B cell (primary cell): ENCODE measurements around the gene STX17. TPM values are rescaled to one million over a fixed set of nuclear protein-coding genes. Genes with fewer than 3 reads are reported as not detected.

Experiments used
- ATAC-seq: fragments of 200-7000 bp; cut with Tn5 transposase; one replicate; pipeline ENCODE4 v1.10.0; 2021; ENCODE audit warnings: low read depth, mild to moderate bottlenecking, moderate number of reproducible peaks, moderate library complexity
- CTCF ChIA-PET: fragments of 350-600 bp; sonication (Branson Sonifier 250); formaldehyde crosslinking; loops from one replicate; lab custom pipeline; 2021; ENCODE audit warnings: antibody characterized with exemption, inconsistent platforms; lab: Charles Lee
- POLR2A ChIA-PET: fragments of 350-600 bp; sonication (Branson Sonifier 250); formaldehyde crosslinking; loops from one replicate; lab custom pipeline; 2021; ENCODE audit warnings: antibody characterized with exemption; lab: Charles Lee
- DNase-seq: peaks from one replicate; pipeline ENCODE4 v3.0.0; 2013
- H2AFZ ChIP-seq: 2 replicates; pipeline ENCODE4 v1.6.1; 2012; ENCODE audit warnings: mild to moderate bottlenecking, low read depth, low read length; ENCODE audit not compliant: insufficient read depth, poor library complexity, severe bottlenecking
- H3K27ac ChIP-seq, 2 donors: 1 replicate in 1 of 2; 2 replicates in 1 of 2; pipeline ENCODE4 v1.5.1; 2012 to 2013; ENCODE audit warnings: low read length in 2 of 2, mild to moderate bottlenecking in 2 of 2, moderate library complexity in 1 of 2
- H3K27me3 ChIP-seq, 4 experiments: fragments of 200-600 bp in 1 of 4; sonication (generic) in 1 of 4; replicated peaks in 1 of 4; 1 replicate in 2 of 4; 2 replicates in 2 of 4; pipeline versions ENCODE4 v1.6.1 to v1.7.0; 2013 to 2016; ENCODE audit warnings: low read length in 3 of 4, mild to moderate bottlenecking in 2 of 4, mixed read lengths in 1 of 4, moderate library complexity in 1 of 4; ENCODE audit not compliant: insufficient read depth in 4 of 4, control insufficient read depth in 3 of 4; ENCODE audit errors: control extremely low read depth in 1 of 4
- H3K36me3 ChIP-seq, 2 experiments: replicated peaks in 1 of 2; 1 replicate in 1 of 2; 2 replicates in 1 of 2; pipeline versions ENCODE4 v1.6.1 to v1.7.1; 2013; ENCODE audit warnings: low read length in 1 of 2; ENCODE audit not compliant: insufficient read depth in 2 of 2, control insufficient read depth in 1 of 2; ENCODE audit errors: control extremely low read depth in 1 of 2, extremely low read depth in 1 of 2
- H3K4me1 ChIP-seq, 2 donors: fragments of 200-600 bp in 1 of 2; sonication (generic) in 1 of 2; 1 replicate in 1 of 2; 2 replicates in 1 of 2; pipeline versions ENCODE4 v1.5.1 to v1.6.1; 2013 to 2017; ENCODE audit warnings: low read length in 2 of 2; ENCODE audit not compliant: control insufficient read depth in 2 of 2, insufficient read depth in 2 of 2
- H3K4me2 ChIP-seq: replicated peaks from 2 replicates; pipeline ENCODE3; 2012; ENCODE audit warnings: mild to moderate bottlenecking, low read depth, low read length; ENCODE audit not compliant: poor library complexity, severe bottlenecking
- H3K4me3 ChIP-seq, 5 experiments: fragments of 200-600 bp in 1 of 5; sonication (generic) in 1 of 5; 1 replicate in 3 of 5; 2 replicates in 2 of 5; pipeline versions ENCODE4 v1.5.1 to v1.7.0; 2011 to 2016; ENCODE audit warnings: low read length in 4 of 5, mild to moderate bottlenecking in 4 of 5, low read depth in 2 of 5, control low read depth in 1 of 5, moderate library complexity in 1 of 5; ENCODE audit not compliant: insufficient read depth in 1 of 5; ENCODE audit errors: control extremely low read depth in 1 of 5, extremely low read depth in 1 of 5
- H3K79me2 ChIP-seq: fragments of 200-600 bp; sonication (generic); one replicate; pipeline ENCODE4 v1.6.0; 2016; ENCODE audit warnings: low read length; ENCODE audit not compliant: control insufficient read depth, insufficient read depth
- H3K9ac ChIP-seq: fragments of 200-600 bp; sonication (generic); 2 replicates; pipeline ENCODE4 v1.6.1; 2017; ENCODE audit warnings: mild to moderate bottlenecking, low read length, moderate library complexity
- H3K9me3 ChIP-seq, 3 donors: one replicate each; pipeline versions ENCODE4 v1.6.1 to v1.7.1; 2013; ENCODE audit warnings: low read length in 2 of 3; ENCODE audit not compliant: control insufficient read depth in 2 of 3, insufficient read depth in 1 of 3; ENCODE audit errors: control extremely low read depth in 1 of 3
- H4K20me1 ChIP-seq: 2 replicates; pipeline ENCODE4 v1.6.0; 2012; ENCODE audit warnings: mild to moderate bottlenecking, low read length; ENCODE audit not compliant: insufficient read depth, control insufficient read depth, poor library complexity, severe bottlenecking
- H3K27ac Mint-ChIP-seq: one replicate; pipeline ENCODE4 v1.8.0; 2021; ENCODE audit warnings: mixed read lengths
- H3K27me3 Mint-ChIP-seq: one replicate; pipeline ENCODE4 v1.8.0; 2021; ENCODE audit warnings: mixed read lengths
- H3K4me1 Mint-ChIP-seq: one replicate; pipeline ENCODE4 v1.8.0; 2021; ENCODE audit warnings: mixed read lengths
- H3K4me3 Mint-ChIP-seq: one replicate; pipeline ENCODE4 v1.8.0; 2021; ENCODE audit warnings: mixed read lengths
- H3K9me3 Mint-ChIP-seq: one replicate; pipeline ENCODE4 v1.8.0; 2022; ENCODE audit warnings: mixed read lengths; ENCODE audit not compliant: insufficient read depth
- EZH2 ChIP-seq: IDR thresholded peaks from 2 replicates; pipeline ENCODE4 v1.6.1; 2012; ENCODE audit warnings: borderline replicate concordance, low read depth, mild to moderate bottlenecking, moderate library complexity, low read length; ENCODE audit not compliant: insufficient read depth, poor library complexity, severe bottlenecking
- WGBS: methylation state at CpG from one replicate; pipeline ENCODE4 v1.1.5; 2013; ENCODE audit warnings: missing lambda C conversion rate; ENCODE audit not compliant: insufficient coverage; 5-methylcytosine and 5-hydroxymethylcytosine counted together
- intact Hi-C: fragments of 100-400 bp; cut with micrococcal nuclease; formaldehyde crosslinking; loops from one replicate; pipeline ENCODE4 v1.10.0; 2022
- polyA plus RNA-seq: library from polyadenylated mRNA; depleted of rRNA; stranded (reverse); fragments of >200 nt; gene quantifications from 2 replicates; pipeline ENCODE4 v1.2.3, GENCODE V29; 2012
- total RNA-seq, 2 donors: library from RNA; stranded (reverse); fragments of 120-200 nt in 1 of 2; gene quantifications; 1 replicate in 1 of 2; 2 replicates in 1 of 2; pipeline versions ENCODE4 v1.2.3 to v1.2.4, GENCODE V29; 2013 to 2022
- TF ChIP-seq, protein P1 (sequence below): fragments of 200-600 bp; IDR thresholded peaks from one replicate; pipeline ENCODE4 v1.8.0; 2022; ENCODE audit warnings: antibody characterized with exemption, mild to moderate bottlenecking

STX17 gene
- total and polyA plus RNA-seq, 2 donors (not counting 1 experiment from before 2014, with no cell fraction given): 7.2 to 40.2 TPM

GRCh38 chr9:99954819-99955218 lies 48.4 kb downstream of the STX17 start:
- intact Hi-C loops: no loop called here
- Histone ChIP-seq H3K4me3 (no peak overlapping the region), H3K27ac (no peak overlapping the region), H2AFZ (no peak overlapping the region), H3K4me1 (no peaks in the 10 kb centered on the region), H3K36me3 (peaks cover 8 to 11% of the 10 kb centered on the region in 2 experiments), H3K27me3 (no peaks in the 10 kb centered on the region), H3K79me2 (no peaks in the 10 kb centered on the region), H3K4me2 (no peak overlapping the region), H4K20me1 (no peaks in the 10 kb centered on the region), H3K9ac (no peak overlapping the region), H3K9me3 (no peaks in the 10 kb centered on the region)
- no CpG with 5 or more reads among the region's 1 CpG for WGBS
- POLR2A ChIA-PET: no interaction called here
- CTCF ChIA-PET: no interaction called here
- Mint-ChIP-seq H3K9me3 (no peaks in the 10 kb centered on the region), H3K4me3 (no peak overlapping the region), H3K4me1 (peaks cover 2% of the 10 kb centered on the region), H3K27ac (no peak overlapping the region), H3K27me3 (no peaks in the 10 kb centered on the region)
- TF ChIP-seq, protein P1, sequence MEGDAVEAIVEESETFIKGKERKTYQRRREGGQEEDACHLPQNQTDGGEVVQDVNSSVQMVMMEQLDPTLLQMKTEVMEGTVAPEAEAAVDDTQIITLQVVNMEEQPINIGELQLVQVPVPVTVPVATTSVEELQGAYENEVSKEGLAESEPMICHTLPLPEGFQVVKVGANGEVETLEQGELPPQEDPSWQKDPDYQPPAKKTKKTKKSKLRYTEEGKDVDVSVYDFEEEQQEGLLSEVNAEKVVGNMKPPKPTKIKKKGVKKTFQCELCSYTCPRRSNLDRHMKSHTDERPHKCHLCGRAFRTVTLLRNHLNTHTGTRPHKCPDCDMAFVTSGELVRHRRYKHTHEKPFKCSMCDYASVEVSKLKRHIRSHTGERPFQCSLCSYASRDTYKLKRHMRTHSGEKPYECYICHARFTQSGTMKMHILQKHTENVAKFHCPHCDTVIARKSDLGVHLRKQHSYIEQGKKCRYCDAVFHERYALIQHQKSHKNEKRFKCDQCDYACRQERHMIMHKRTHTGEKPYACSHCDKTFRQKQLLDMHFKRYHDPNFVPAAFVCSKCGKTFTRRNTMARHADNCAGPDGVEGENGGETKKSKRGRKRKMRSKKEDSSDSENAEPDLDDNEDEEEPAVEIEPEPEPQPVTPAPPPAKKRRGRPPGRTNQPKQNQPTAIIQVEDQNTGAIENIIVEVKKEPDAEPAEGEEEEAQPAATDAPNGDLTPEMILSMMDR: no peak
- TF ChIP-seq EZH2: no peak
- ATAC-seq (no peak), DNase-seq (no peak)

DNA sequence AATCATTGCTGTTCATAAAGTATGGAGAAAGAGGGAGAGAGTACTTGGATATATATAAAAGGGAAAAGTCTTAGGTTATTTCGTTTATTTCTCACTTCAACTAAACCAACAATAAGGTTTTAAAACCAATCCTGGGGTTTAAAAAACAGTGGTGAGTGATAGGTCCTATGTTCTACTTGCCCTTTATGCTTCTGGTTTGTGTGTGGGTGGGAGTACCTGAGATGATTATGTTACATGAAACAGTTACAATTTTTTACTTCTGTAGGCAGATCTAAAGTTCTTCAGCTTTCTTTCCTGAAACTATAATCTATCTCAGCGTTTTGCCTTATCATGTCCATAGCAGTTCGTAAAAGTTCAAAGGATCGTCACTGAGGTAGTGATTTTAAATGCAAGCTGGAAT lies 49.2 kb downstream of the STX17 start:
- Histone ChIP-seq H2AFZ (no peak overlapping the region), H3K4me2 (no peak overlapping the region), H3K9me3 (no peaks in the 10 kb centered on the region), H3K4me1 (no peaks in the 10 kb centered on the region), H3K9ac (no peak overlapping the region), H3K79me2 (no peaks in the 10 kb centered on the region), H4K20me1 (no peaks in the 10 kb centered on the region), H3K27me3 (no peaks in the 10 kb centered on the region), H3K36me3 (peaks cover 8 to 12% of the 10 kb centered on the region in 2 experiments), H3K4me3 (no peak overlapping the region), H3K27ac (no peak overlapping the region)
- Mint-ChIP-seq H3K27me3 (no peaks in the 10 kb centered on the region), H3K9me3 (no peaks in the 10 kb centered on the region), H3K27ac (no peak overlapping the region), H3K4me3 (no peak overlapping the region), H3K4me1 (peaks cover 2% of the 10 kb centered on the region)
- ATAC-seq (no peak), DNase-seq (no peak)
- intact Hi-C loops: no loop called here
- CTCF ChIA-PET: no interaction called here
- TF ChIP-seq, protein P1: no peak
- no peak for TF ChIP-seq EZH2
- POLR2A ChIA-PET: no interaction called here
- 100% methylated on average over 1 of the region's 4 CpGs for WGBS
